H9 (cell line): Measurements from ENCODE around the gene RAB1B. TPM values are rescaled to one million over a fixed set of nuclear protein-coding genes. Genes with fewer than 3 reads are reported as not detected.
"Not testable (repeated sequence)": the region's sequence is repeated elsewhere in the genome, so short reads cannot be mapped to it uniquely, and the experiment has no call there.

Source experiments
- DNase-seq: peaks from one replicate; pipeline ENCODE4 v3.0.0-alpha.2; 2017
- H2AFZ ChIP-seq: one replicate; pipeline ENCODE4 v1.6.1; 2013; ENCODE audit warnings: mild to moderate bottlenecking, low read length, control low read depth, moderate library complexity
- H2AK5ac ChIP-seq: 2 replicates; pipeline ENCODE4 v1.6.1; 2013; ENCODE audit warnings: low read length, control low read depth, mixed read lengths; ENCODE audit not compliant: insufficient read length
- H2BK120ac ChIP-seq: one replicate; pipeline ENCODE4 v1.6.1; 2013; ENCODE audit warnings: low read depth, mild to moderate bottlenecking, low read length, control low read depth, inconsistent platforms; ENCODE audit not compliant: poor library complexity, severe bottlenecking
- H2BK12ac ChIP-seq: 2 replicates; pipeline ENCODE4 v1.6.1; 2013; ENCODE audit warnings: low read length, control low read depth, mixed read lengths, low read depth; ENCODE audit not compliant: insufficient read length
- H2BK15ac ChIP-seq: 2 replicates; pipeline ENCODE4 v1.6.1; 2013; ENCODE audit warnings: low read depth, low read length, control low read depth
- H2BK20ac ChIP-seq: one replicate; pipeline ENCODE4 v1.6.1; 2013; ENCODE audit warnings: low read depth, mild to moderate bottlenecking, low read length, control low read depth, inconsistent platforms; ENCODE audit not compliant: poor library complexity, severe bottlenecking
- H2BK5ac ChIP-seq: 2 replicates; pipeline ENCODE4 v1.6.1; 2013; ENCODE audit warnings: low read length, control low read depth, mixed read lengths; ENCODE audit not compliant: insufficient read length
- H3K14ac ChIP-seq: 2 replicates; pipeline ENCODE4 v1.6.1; 2013; ENCODE audit warnings: low read length, control low read depth; ENCODE audit not compliant: insufficient read depth
- H3K18ac ChIP-seq: 2 replicates; pipeline ENCODE4 v1.6.1; 2013; ENCODE audit warnings: low read depth, mild to moderate bottlenecking, mixed read lengths, low read length, control low read depth; ENCODE audit not compliant: insufficient read length
- H3K23ac ChIP-seq: 2 replicates; pipeline ENCODE4 v1.6.1; 2013; ENCODE audit warnings: low read length, control low read depth, mixed read lengths, low read depth; ENCODE audit not compliant: insufficient read length
- H3K23me2 ChIP-seq: 2 replicates; pipeline ENCODE4 v1.6.1; 2013; ENCODE audit warnings: low read depth, mild to moderate bottlenecking, mixed read lengths, low read length, control low read depth; ENCODE audit not compliant: insufficient read length, poor library complexity, severe bottlenecking
- H3K27ac ChIP-seq: 2 replicates; pipeline ENCODE4 v1.5.1; 2013; ENCODE audit warnings: low read length, control low read depth, mixed read lengths, low read depth; ENCODE audit not compliant: insufficient read length
- H3K27me3 ChIP-seq: 2 replicates; pipeline ENCODE4 v1.6.1; 2013; ENCODE audit warnings: low read length, control low read depth, inconsistent platforms; ENCODE audit not compliant: insufficient read depth
- H3K4ac ChIP-seq: 2 replicates; pipeline ENCODE4 v1.6.1; 2013; ENCODE audit warnings: low read depth, mild to moderate bottlenecking, control low read depth, inconsistent platforms, low read length, moderate library complexity
- H3K4me1 ChIP-seq: 2 replicates; pipeline ENCODE4 v1.6.1; 2013; ENCODE audit warnings: low read length, control low read depth, inconsistent platforms; ENCODE audit not compliant: insufficient read depth
- H3K4me2 ChIP-seq: 2 replicates; pipeline ENCODE4 v1.6.1; 2013; ENCODE audit warnings: low read length, control low read depth, mixed read lengths; ENCODE audit not compliant: insufficient read length, insufficient read depth
- H3K56ac ChIP-seq: 2 replicates; pipeline ENCODE4 v1.6.1; 2013; ENCODE audit warnings: low read depth, mild to moderate bottlenecking, mixed read lengths, low read length, control low read depth; ENCODE audit not compliant: insufficient read length
- H3K79me1 ChIP-seq: 2 replicates; pipeline ENCODE4 v1.6.1; 2013; ENCODE audit warnings: low read depth, mild to moderate bottlenecking, moderate library complexity, low read length, control low read depth, inconsistent platforms; ENCODE audit not compliant: insufficient read depth, poor library complexity, severe bottlenecking
- H3K79me2 ChIP-seq: 2 replicates; pipeline ENCODE4 v1.6.1; 2013; ENCODE audit warnings: low read length, control low read depth, inconsistent platforms; ENCODE audit not compliant: insufficient read depth
- H3K9ac ChIP-seq: 2 replicates; pipeline ENCODE4 v1.6.1; 2013; ENCODE audit warnings: low read length, control low read depth, mixed read lengths; ENCODE audit not compliant: insufficient read length; ENCODE audit errors: extremely low read depth
- H3K9me3 ChIP-seq: one replicate; pipeline ENCODE4 v1.6.1; 2013; ENCODE audit warnings: low read depth, low read length, inconsistent platforms; ENCODE audit not compliant: control insufficient read depth
- H3T11ph ChIP-seq: one replicate; pipeline ENCODE4 v1.6.1; 2013; ENCODE audit warnings: mild to moderate bottlenecking, low read length, control low read depth, inconsistent platforms
- H4K20me1 ChIP-seq: one replicate; pipeline ENCODE4 v1.6.1; 2013; ENCODE audit not compliant: control insufficient read depth, insufficient read length, insufficient read depth
- H4K5ac ChIP-seq: 2 replicates; pipeline ENCODE4 v1.6.1; 2013; ENCODE audit warnings: low read depth, mild to moderate bottlenecking, mixed read lengths, low read length, control low read depth; ENCODE audit not compliant: insufficient read length
- H4K8ac ChIP-seq: replicated peaks from 2 replicates; pipeline ENCODE4 v1.6.1; 2013; ENCODE audit warnings: low read length, control low read depth, mixed read lengths, low read depth; ENCODE audit not compliant: insufficient read length
- H4K91ac ChIP-seq: 2 replicates; pipeline ENCODE4 v1.6.1; 2013; ENCODE audit warnings: low read depth, mild to moderate bottlenecking, moderate library complexity, mixed read lengths, low read length, control low read depth; ENCODE audit not compliant: insufficient read length
- H3K27ac Mint-ChIP-seq, 3 experiments: 2 replicates in 2 of 3; 3 replicates in 1 of 3; pipeline ENCODE4 v1.8.0; 2020 to 2021; ENCODE audit warnings: mixed read lengths in 3 of 3, mild to moderate bottlenecking in 1 of 3, moderate library complexity in 1 of 3
- H3K27me3 Mint-ChIP-seq: 2 replicates; pipeline ENCODE4 v1.8.0; 2021; ENCODE audit warnings: low read depth, mild to moderate bottlenecking, moderate library complexity, mixed read lengths
- H3K36me3 Mint-ChIP-seq, 3 experiments: 2 replicates in 2 of 3; 3 replicates in 1 of 3; pipeline ENCODE4 v1.8.0; 2020 to 2021; ENCODE audit warnings: low read depth in 3 of 3, mixed read lengths in 3 of 3; ENCODE audit not compliant: insufficient read depth in 1 of 3
- H3K4me1 Mint-ChIP-seq, 2 experiments: 2 replicates each; pipeline ENCODE4 v1.8.0; 2020; ENCODE audit warnings: mixed read lengths in 2 of 2
- H3K4me3 Mint-ChIP-seq, 2 experiments: 2 replicates in 1 of 2; 3 replicates in 1 of 2; pipeline ENCODE4 v1.8.0; 2020 to 2021; ENCODE audit warnings: mild to moderate bottlenecking in 2 of 2, mixed read lengths in 2 of 2, moderate library complexity in 1 of 2
- H3K9me3 Mint-ChIP-seq, 2 experiments: 2 replicates in 1 of 2; 3 replicates in 1 of 2; pipeline ENCODE4 v1.8.0; 2020; ENCODE audit warnings: mild to moderate bottlenecking in 2 of 2, mixed read lengths in 2 of 2, moderate library complexity in 1 of 2
- CTCF ChIP-seq: fragments of 200-600 bp; sonication (generic); conservative IDR thresholded peaks from 3 replicates; pipeline ENCODE4 v1.8.0; 2021; ENCODE audit warnings: antibody characterized with exemption, mild to moderate bottlenecking
- WGBS: extraction: QIAGEN DNeasy Blood & Tissue Kit; methylation state at CpG from one replicate; pipeline ENCODE4 v1.1.7; 2013; ENCODE audit warnings: missing lambda C conversion rate, low lambda C conversion rate, mixed read lengths; ENCODE audit not compliant: insufficient read length; ENCODE audit errors: extremely low coverage; 5-methylcytosine and 5-hydroxymethylcytosine counted together
- total RNA-seq: library from RNA; stranded (reverse); gene quantifications from 2 replicates; pipeline ENCODE4 v1.2.1, GENCODE V29; 2021

The RAB1B gene
- total RNA-seq, 1 experiment from 2014 or later = 118 TPM

DNA sequence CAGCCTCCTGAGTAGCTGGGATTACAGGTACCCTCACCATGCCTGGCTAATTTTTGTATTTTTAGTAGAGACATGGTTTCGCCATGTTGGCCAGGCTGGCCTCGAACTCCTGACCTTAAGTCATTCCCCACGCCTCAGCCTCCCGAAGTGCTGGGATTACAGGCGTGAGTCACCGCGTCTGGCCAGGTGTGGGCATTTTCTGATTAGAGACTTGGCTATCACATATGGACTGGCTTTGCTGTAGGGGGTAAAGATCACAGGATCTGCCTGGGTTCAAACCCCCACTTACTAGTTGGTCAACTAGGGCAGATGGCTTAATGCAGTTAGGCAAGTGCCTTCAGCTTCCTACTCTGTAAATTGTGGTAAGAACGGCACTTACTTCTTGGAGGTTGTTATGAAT, 41.9 kb downstream of the RAB1B start:
- Histone ChIP-seq H3K14ac (no peak overlapping the region), H2AK5ac (no peak overlapping the region), H3K79me2 (no peaks in the 10 kb centered on the region), H2BK20ac (no peak overlapping the region), H2BK5ac (no peak overlapping the region), H4K91ac (no peak overlapping the region), H3K9me3 (no peaks in the 10 kb centered on the region), H3K18ac (no peak overlapping the region), H2AFZ (no peak overlapping the region), H3T11ph (no peak overlapping the region), H3K4me2 (no peak overlapping the region), H3K23ac (no peak overlapping the region), H2BK12ac (no peak overlapping the region), H3K4ac (no peak overlapping the region), H3K4me1 (no peaks in the 10 kb centered on the region), H3K9ac (no peak overlapping the region), H3K79me1 (no peaks in the 10 kb centered on the region), H4K20me1 (no peaks in the 10 kb centered on the region), H2BK120ac (no peak overlapping the region), H2BK15ac (no peak overlapping the region), H4K8ac (no peak overlapping the region), H4K5ac (no peak overlapping the region), H3K56ac (no peak overlapping the region), H3K23me2 (peaks cover 12% of the 10 kb centered on the region), H3K27ac (no peak overlapping the region), H3K27me3 (no peaks in the 10 kb centered on the region)
- H3K9me3 Mint-ChIP-seq = no peaks in the 10 kb centered on the region; a peak in 1 of 5 replicates
- TF ChIP-seq CTCF = no peak
- H3K4me3 Mint-ChIP-seq = no peak overlapping the region
- no peak for DNase-seq
- H3K27me3 Mint-ChIP-seq = peaks cover 21% of the 10 kb centered on the region
- H3K36me3 Mint-ChIP-seq = no peaks in the 10 kb centered on the region; a peak in 1 of 7 replicates
- no CpG with 5 or more reads among the region's 8 CpGs for WGBS
- peaks cover 10 to 19% of the 10 kb centered on the region in 2 experiments for H3K4me1 Mint-ChIP-seq
- H3K27ac Mint-ChIP-seq = no peak overlapping the region

DNA sequence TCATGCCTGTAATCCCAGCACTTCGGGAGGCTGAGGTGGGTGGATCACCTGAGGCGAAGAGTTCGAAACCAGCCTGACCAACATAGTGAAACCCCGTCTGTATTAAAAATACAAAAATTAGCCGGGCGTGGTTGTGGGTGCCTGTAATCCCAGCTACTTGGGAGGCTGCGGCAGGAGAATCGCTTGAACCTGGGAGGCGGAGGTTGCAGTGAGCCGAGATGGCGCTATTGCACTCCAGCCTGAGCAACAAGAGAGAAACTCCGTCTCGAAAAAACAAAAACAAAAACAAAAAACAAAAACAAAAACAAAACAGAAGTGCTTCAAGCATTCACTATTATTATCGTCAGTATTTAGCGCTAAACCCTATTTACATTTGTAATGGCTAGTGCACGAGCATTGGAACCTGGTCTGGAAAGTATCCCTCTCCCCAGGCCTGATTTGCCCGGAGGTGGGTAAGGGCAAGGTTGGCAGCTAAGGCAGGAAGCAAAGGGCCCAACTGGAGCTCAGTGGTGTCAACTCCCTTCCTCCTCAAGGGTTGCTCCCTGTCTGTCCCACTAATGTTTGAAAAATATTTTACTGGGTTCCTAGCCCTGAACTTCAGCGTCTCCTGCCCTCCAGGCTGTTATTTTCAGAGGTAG, 42.5 kb downstream of the RAB1B start:
- H3K23ac ChIP-seq, H4K20me1 ChIP-seq, H3K36me3 Mint-ChIP-seq, H2BK12ac ChIP-seq, H3K79me1 ChIP-seq, H3K9me3 ChIP-seq, H4K5ac ChIP-seq, H4K8ac ChIP-seq, H2AFZ ChIP-seq, H3K27ac ChIP-seq, H4K91ac ChIP-seq, H3K4me2 ChIP-seq, H3K79me2 ChIP-seq, H3K9ac ChIP-seq, H3K4me1 ChIP-seq, H3K27ac Mint-ChIP-seq, H2AK5ac ChIP-seq, H2BK5ac ChIP-seq, H3K4me3 Mint-ChIP-seq, H3K14ac ChIP-seq, H3K27me3 ChIP-seq, H3K18ac ChIP-seq, H2BK120ac ChIP-seq, H3K4ac ChIP-seq, H3K9me3 Mint-ChIP-seq, DNase-seq, H3K56ac ChIP-seq, H2BK20ac ChIP-seq, H2BK15ac ChIP-seq, H3T11ph ChIP-seq: not testable (repeated sequence)
- peaks cover 26% of the 10 kb centered on the region for H3K27me3 Mint-ChIP-seq
- no CpG with 5 or more reads among the region's 18 CpGs for WGBS
- H3K23me2 ChIP-seq = peaks cover 12% of the 10 kb centered on the region
- peaks cover 10 to 19% of the 10 kb centered on the region in 2 experiments for H3K4me1 Mint-ChIP-seq
